HG02885 (cell line): ENCODE measurements around the gene IRF5.
"Not testable (repeated sequence)": the region's sequence is repeated elsewhere in the genome, so short reads cannot be mapped to it uniquely, and the experiment has no call there.

Experiments used
- ATAC-seq: cut with Tn5 transposase; IDR thresholded peaks from one replicate; pipeline ENCODE4 v1.9.1; 2021; ENCODE audit warnings: mild to moderate bottlenecking; ENCODE audit not compliant: unreplicated experiment, poor library complexity

Gene IRF5

GRCh38 chr7:128948976-128949760 lies 11.4 kb downstream of the IRF5 start:
- no peak for ATAC-seq

GRCh38 chr7:128951296-128951695 lies 13.6 kb downstream of the IRF5 start:
- no peak for ATAC-seq

GRCh38 chr7:128954150-128954549 lies 16.4 kb downstream of the IRF5 start:
- no peak for ATAC-seq

- peak; percentile 71 for ATAC-seq
Measured at GRCh38 chr7:128954830-128955802, 17.4 kb downstream of the IRF5 start.

GRCh38 chr7:128955981-128956380 lies 18.3 kb downstream of the IRF5 start:
- ATAC-seq = no peak

- no peak for ATAC-seq
Measured at GRCh38 chr7:128959296-128959695, 21.6 kb downstream of the IRF5 start.

GRCh38 chr7:128961030-128961659 lies 23.4 kb downstream of the IRF5 start:
- no peak for ATAC-seq

- ATAC-seq = peak; percentile 32
Measured at GRCh38 chr7:128962899-128963298, 25.2 kb downstream of the IRF5 start.

GRCh38 chr7:128963327-128963757 lies 25.6 kb downstream of the IRF5 start:
- ATAC-seq = peak; percentile 86

- no peak for ATAC-seq
Measured at GRCh38 chr7:128968624-128969023, 30.9 kb downstream of the IRF5 start.

GRCh38 chr7:128974241-128974934 lies 36.7 kb downstream of the IRF5 start:
- no peak for ATAC-seq

GRCh38 chr7:128982105-128982504 lies 44.4 kb downstream of the IRF5 start:
- no peak for ATAC-seq

- ATAC-seq = no peak
Measured at GRCh38 chr7:128985660-128986059, 47.9 kb downstream of the IRF5 start.

- ATAC-seq = no peak
Measured at GRCh38 chr7:128986609-128987008, 48.9 kb downstream of the IRF5 start.

- ATAC-seq = no peak
Measured at GRCh38 chr7:128988372-128988771, 50.6 kb downstream of the IRF5 start.

GRCh38 chr7:128989961-128990360 lies 52.2 kb downstream of the IRF5 start:
- no peak for ATAC-seq

GRCh38 chr7:128993419-128993818 lies 55.7 kb downstream of the IRF5 start:
- ATAC-seq = no peak

- ATAC-seq = not testable (repeated sequence)
Measured at GRCh38 chr7:128994560-128994959, 56.8 kb downstream of the IRF5 start.

GRCh38 chr7:128997181-128997580 lies 59.5 kb downstream of the IRF5 start:
- ATAC-seq = no peak
